Right lobe of liver (tissue), 4 donors: ENCODE data around the gene INSR.

Experiments used
- CTCF ChIP-seq, 4 donors: fragments of 200-600 bp in 3 of 4; fragments of 450-650 bp in 1 of 4; IDR thresholded peaks; one replicate each; pipeline versions ENCODE4 v1.5.1 to v1.8.0; 2016 to 2022; ENCODE audit warnings: antibody characterized with exemption in 4 of 4, mild to moderate bottlenecking in 2 of 4
- POLR2A ChIP-seq: fragments of 450-650 bp; IDR thresholded peaks from one replicate; pipeline ENCODE4 v1.6.1; 2017; ENCODE audit warnings: antibody characterized with exemption, mild to moderate bottlenecking
- donor health status: DM: no; HTN: no; CAD: no.
- donor health status: DM: no; HTN: no; CAD: no.
- donor health status: DM: no; HTN: yes; CAD: no.

- no peak for TF ChIP-seq CTCF (IDR thresholded peaks at IDR 0.05)
- TF ChIP-seq POLR2A, result no peak
Measured at GRCh38 chr19:7068599-7068998, 225.6 kb downstream of the INSR start.
